A172 (cell line): ENCODE results near the gene FGF16. TPM values are rescaled to one million over a fixed set of nuclear protein-coding genes. Genes with fewer than 3 reads are reported as not detected.
"Not testable (repeated sequence)": the region's sequence is repeated elsewhere in the genome, so short reads cannot be mapped to it uniquely, and the experiment has no call there.

Experiments
- DNase-seq: peaks from one replicate; pipeline ENCODE4 v3.0.0-alpha.2; 2015; ENCODE audit warnings: low spot score
- total RNA-seq: library from RNA; depleted of rRNA; stranded (reverse); fragments of >200 nt; shearing (Covaris generic); gene quantifications from 2 replicates; pipeline ENCODE4 v1.2.3, GENCODE V29; 2014

FGF16 gene
- total RNA-seq, 1 experiment from 2014 or later = not detected

GRCh38 chrX:77447653-77448569 is 722 bp downstream of the FGF16 start:
- DNase-seq = no peak

DNA sequence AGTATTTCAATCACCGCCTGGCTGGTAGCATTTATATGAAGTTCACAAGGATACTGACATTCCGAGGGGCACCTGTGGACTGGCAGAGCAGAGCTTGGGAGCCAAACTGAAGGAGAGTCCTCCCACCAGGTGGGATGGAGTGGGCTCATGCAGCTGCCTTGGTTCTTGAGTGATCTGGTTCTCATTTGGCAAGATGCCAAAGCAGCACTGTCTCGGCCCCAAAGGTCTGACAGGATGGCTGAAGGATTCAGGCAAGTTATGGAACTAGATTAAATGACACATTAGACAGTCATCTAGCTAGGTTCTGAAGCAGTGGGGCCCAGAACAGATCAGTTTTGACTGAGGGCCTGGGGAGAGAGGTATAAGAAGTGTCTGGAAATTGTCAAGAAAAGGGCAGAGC is 3.2 kb downstream of the FGF16 start:
- no peak for DNase-seq

- DNase-seq = peak; percentile 66
These were observed 3.8 kb downstream of the FGF16 start for GRCh38 chrX:77450996-77451395.

GRCh38 chrX:77453190-77453589 is 6.0 kb downstream of the FGF16 start:
- DNase-seq = no peak

- DNase-seq = no peak
These were observed 8.2 kb downstream of the FGF16 start for GRCh38 chrX:77455437-77455836.

GRCh38 chrX:77484045-77484444 is 36.9 kb downstream of the FGF16 start:
- DNase-seq = no peak

- DNase-seq = peak; percentile 26
These were observed 46.7 kb downstream of the FGF16 start for GRCh38 chrX:77493677-77494553.

DNA sequence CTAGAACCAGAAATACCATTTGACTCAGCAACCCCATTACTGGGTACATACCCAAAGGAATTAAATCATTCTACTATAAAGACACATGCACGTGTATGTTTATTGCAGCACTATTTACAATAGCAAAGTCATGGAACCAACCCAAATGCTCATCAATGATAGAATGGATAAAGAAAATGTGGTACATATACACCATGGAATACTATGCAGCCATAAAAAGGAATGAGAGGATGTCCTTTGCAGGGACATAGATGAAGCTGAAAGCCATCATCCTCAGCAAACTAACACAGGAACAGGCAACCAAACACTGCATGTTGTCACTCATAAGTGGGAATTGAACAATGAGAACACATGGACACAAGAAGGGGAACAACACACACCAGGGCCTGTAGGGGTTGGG is 53.0 kb downstream of the FGF16 start:
- DNase-seq = not testable (repeated sequence)

GRCh38 chrX:77502951-77503525 is 55.8 kb downstream of the FGF16 start:
- DNase-seq = no peak

GRCh38 chrX:77505227-77505626 is 58.0 kb downstream of the FGF16 start:
- no peak for DNase-seq
